ENCODE results near the gene CD247.

CD247 gene

DNA sequence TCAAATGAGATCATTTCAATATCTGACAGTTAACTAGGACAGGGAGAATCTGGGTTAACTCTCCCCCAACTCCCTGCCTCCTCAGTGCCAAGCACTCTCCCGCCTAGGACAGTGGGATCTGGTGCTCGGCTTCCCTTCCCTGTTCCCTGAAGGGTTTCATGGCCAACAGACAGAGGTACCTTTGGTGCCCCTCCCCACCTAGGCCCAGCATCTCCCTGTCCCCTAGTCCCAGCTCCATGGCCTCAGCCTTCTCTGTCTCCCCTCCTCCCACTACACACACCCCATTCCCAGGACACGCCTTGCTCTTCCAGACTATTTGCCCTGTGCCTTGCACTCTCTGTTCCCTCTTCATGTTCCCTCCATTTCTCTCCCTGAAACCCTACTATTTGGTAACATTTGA is 77.1 kb downstream of the CD247 start:
- Mint-ChIP-seq H3K36me3 (ENCODE audit: low read depth) (peaks cover 51% of the 10 kb centered on the region), H3K4me3 (no peak overlapping the region), H3K27ac (peak overlapping the region; percentile 49), H3K4me1 (ENCODE audit: low read depth) (peaks cover 62% of the 10 kb centered on the region), H3K9me3 (no peaks in the 10 kb centered on the region), H3K27me3 (ENCODE audit: low read depth) (no peaks in the 10 kb centered on the region)

DNA sequence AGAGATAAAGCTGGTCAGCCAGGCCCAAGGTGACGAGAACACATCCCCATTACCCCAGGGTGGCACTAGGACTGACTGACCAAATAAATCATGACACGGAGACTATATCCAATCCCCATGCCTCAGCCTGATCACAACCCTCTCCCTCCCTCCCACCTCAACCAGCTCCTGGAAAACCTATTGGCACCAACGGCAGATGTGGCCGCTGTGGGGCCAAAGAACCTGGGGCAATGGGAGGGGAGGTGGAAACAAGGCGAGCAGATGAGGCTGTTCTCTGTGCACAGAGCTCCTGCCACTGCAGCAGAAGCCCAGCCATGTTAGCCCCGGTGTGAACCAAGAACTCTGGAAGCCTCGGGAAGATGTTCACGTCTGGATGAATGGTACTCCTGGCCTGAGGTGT is 77.6 kb downstream of the CD247 start:
- H3K4me3 Mint-ChIP-seq = no peak overlapping the region
- peaks cover 53% of the 10 kb centered on the region for H3K36me3 Mint-ChIP-seq (ENCODE audit: low read depth)
- peaks cover 62% of the 10 kb centered on the region for H3K4me1 Mint-ChIP-seq (ENCODE audit: low read depth)
- no peaks in the 10 kb centered on the region for H3K27me3 Mint-ChIP-seq (ENCODE audit: low read depth)
- no peak overlapping the region for H3K27ac Mint-ChIP-seq
- no peaks in the 10 kb centered on the region for H3K9me3 Mint-ChIP-seq

GRCh38 chr1:167440345-167440744 is 78.0 kb downstream of the CD247 start:
- Mint-ChIP-seq H3K4me1 (ENCODE audit: low read depth) (peaks cover 62% of the 10 kb centered on the region), H3K27me3 (ENCODE audit: low read depth) (no peaks in the 10 kb centered on the region), H3K27ac (no peak overlapping the region), H3K4me3 (no peak overlapping the region), H3K36me3 (ENCODE audit: low read depth) (peaks cover 56% of the 10 kb centered on the region), H3K9me3 (no peaks in the 10 kb centered on the region)

GRCh38 chr1:167439301-167439988 is 78.9 kb downstream of the CD247 start:
- peaks cover 57% of the 10 kb centered on the region for H3K36me3 Mint-ChIP-seq (ENCODE audit: low read depth)
- no peaks in the 10 kb centered on the region for H3K27me3 Mint-ChIP-seq (ENCODE audit: low read depth)
- no peaks in the 10 kb centered on the region for H3K9me3 Mint-ChIP-seq
- H3K4me3 Mint-ChIP-seq = no peak overlapping the region
- peak overlapping the region; percentile 55 for H3K27ac Mint-ChIP-seq
- H3K4me1 Mint-ChIP-seq (ENCODE audit: low read depth) = peaks cover 59% of the 10 kb centered on the region

GRCh38 chr1:167438171-167439138 is 79.9 kb downstream of the CD247 start:
- Mint-ChIP-seq H3K9me3 (no peaks in the 10 kb centered on the region), H3K4me1 (ENCODE audit: low read depth) (peaks cover 52% of the 10 kb centered on the region), H3K36me3 (ENCODE audit: low read depth) (peaks cover 56% of the 10 kb centered on the region), H3K4me3 (peak overlapping the region; percentile 22), H3K27ac (peak overlapping the region; percentile 62), H3K27me3 (ENCODE audit: low read depth) (no peaks in the 10 kb centered on the region)

DNA sequence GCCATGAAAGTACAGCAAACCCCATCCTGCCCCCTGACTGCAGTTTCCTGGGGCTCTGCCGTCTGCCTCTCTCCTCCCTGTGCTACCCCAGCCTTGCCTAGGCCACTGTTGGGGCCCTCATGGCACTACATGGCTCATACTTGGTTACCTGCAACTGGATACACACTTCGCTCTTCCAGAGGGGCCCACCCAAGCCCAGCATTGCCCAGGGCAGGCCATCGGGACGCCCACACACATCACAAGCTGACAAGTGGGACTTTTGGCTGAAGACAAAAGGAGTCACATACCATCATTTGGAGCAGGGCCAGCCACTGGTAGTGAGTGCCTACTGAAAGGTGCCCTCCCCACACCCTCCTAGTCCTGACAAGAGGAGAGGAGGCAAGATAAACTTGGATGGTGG is 82.8 kb downstream of the CD247 start:
- Mint-ChIP-seq H3K4me1 (ENCODE audit: low read depth) (peaks cover 37% of the 10 kb centered on the region), H3K27ac (peak overlapping the region; percentile 63), H3K27me3 (ENCODE audit: low read depth) (no peaks in the 10 kb centered on the region), H3K9me3 (no peaks in the 10 kb centered on the region), H3K36me3 (ENCODE audit: low read depth) (peaks cover 54% of the 10 kb centered on the region), H3K4me3 (no peak overlapping the region)

GRCh38 chr1:167434306-167434705 is 84.0 kb downstream of the CD247 start:
- no peaks in the 10 kb centered on the region for H3K27me3 Mint-ChIP-seq (ENCODE audit: low read depth)
- H3K36me3 Mint-ChIP-seq (ENCODE audit: low read depth) = peaks cover 47% of the 10 kb centered on the region
- no peaks in the 10 kb centered on the region for H3K9me3 Mint-ChIP-seq
- H3K4me3 Mint-ChIP-seq = no peak overlapping the region
- no peak overlapping the region for H3K27ac Mint-ChIP-seq
- H3K4me1 Mint-ChIP-seq (ENCODE audit: low read depth) = peaks cover 34% of the 10 kb centered on the region

- Mint-ChIP-seq H3K4me1 (ENCODE audit: low read depth) (peaks cover 31% of the 10 kb centered on the region), H3K27ac (no peak overlapping the region), H3K4me3 (no peak overlapping the region), H3K36me3 (ENCODE audit: low read depth) (peaks cover 45% of the 10 kb centered on the region), H3K9me3 (no peaks in the 10 kb centered on the region), H3K27me3 (ENCODE audit: low read depth) (no peaks in the 10 kb centered on the region)
Measured at GRCh38 chr1:167433884-167434283, 84.4 kb downstream of the CD247 start.

DNA sequence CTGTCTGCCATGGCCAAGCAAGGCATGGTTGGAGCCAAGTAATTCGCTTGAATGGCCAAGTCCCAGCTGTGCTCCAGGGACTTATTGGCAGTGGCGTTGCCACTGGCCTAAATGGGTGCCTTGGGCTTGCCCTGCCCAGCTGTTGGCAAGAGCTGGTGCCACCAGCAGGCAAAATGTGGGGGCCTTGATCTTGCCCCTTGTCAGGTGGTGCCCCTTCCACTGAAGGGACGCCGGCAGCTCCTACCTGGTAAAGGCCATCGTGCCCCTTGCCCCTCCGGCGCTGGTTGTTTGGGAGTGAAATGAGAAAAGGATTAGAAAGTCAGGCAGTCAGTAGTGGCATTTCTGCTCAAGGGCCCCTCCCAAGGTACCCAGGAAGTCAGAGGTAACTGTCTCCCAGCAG is 85.5 kb downstream of the CD247 start:
- Mint-ChIP-seq H3K27me3 (ENCODE audit: low read depth) (no peaks in the 10 kb centered on the region), H3K27ac (no peak overlapping the region), H3K4me1 (ENCODE audit: low read depth) (peaks cover 27% of the 10 kb centered on the region), H3K4me3 (no peak overlapping the region), H3K36me3 (ENCODE audit: low read depth) (peaks cover 39% of the 10 kb centered on the region), H3K9me3 (no peaks in the 10 kb centered on the region)

DNA sequence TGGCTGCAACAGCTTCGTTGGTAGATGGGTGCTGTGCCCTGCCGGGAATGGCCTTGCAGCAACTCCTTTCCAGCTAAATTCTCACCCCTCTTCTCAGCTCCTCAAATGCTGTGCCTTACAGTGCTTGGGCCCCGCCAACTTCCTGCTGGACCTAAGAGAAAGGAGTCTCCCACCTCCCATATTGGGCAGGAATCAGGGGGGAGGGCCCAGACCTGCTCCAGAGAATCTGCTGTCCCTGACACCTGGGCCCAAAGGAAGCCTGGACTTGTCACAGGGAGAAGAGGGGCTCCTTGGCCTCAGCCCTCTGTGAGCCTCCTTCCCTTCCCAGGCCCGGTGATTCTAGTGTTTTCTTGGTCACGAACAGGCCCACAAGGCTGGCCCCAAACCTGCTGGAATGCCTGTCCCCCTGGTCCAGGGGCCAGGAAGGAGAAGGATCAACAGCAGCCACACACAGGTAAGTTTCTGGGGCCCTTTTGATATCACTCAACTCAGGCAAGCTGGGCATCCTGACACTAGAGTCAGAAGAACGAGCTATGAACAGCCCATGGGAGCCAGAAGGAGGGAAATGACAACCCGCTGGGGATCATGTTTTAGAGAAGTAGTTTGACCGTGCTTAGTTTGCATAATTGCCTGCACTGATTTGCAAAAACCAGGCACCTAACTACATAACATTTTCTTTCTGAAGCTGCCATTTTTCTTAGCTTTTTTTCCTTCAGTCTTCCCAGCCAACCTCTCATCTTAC is 86.2 kb downstream of the CD247 start:
- Mint-ChIP-seq H3K4me1 (ENCODE audit: low read depth) (peaks cover 24% of the 10 kb centered on the region), H3K27ac (no peak overlapping the region), H3K4me3 (no peak overlapping the region), H3K9me3 (no peaks in the 10 kb centered on the region), H3K36me3 (ENCODE audit: low read depth) (peaks cover 38% of the 10 kb centered on the region), H3K27me3 (ENCODE audit: low read depth) (no peaks in the 10 kb centered on the region)

GRCh38 chr1:167431261-167431908 is 86.9 kb downstream of the CD247 start:
- peaks cover 18% of the 10 kb centered on the region for H3K4me1 Mint-ChIP-seq (ENCODE audit: low read depth)
- H3K4me3 Mint-ChIP-seq = no peak overlapping the region
- peak overlapping the region; percentile 13 for H3K27ac Mint-ChIP-seq
- no peaks in the 10 kb centered on the region for H3K9me3 Mint-ChIP-seq
- H3K36me3 Mint-ChIP-seq (ENCODE audit: low read depth) = peaks cover 31% of the 10 kb centered on the region
- no peaks in the 10 kb centered on the region for H3K27me3 Mint-ChIP-seq (ENCODE audit: low read depth)

- Mint-ChIP-seq H3K27ac (peak overlapping the region; percentile 13), H3K36me3 (ENCODE audit: low read depth) (peaks cover 28% of the 10 kb centered on the region), H3K4me3 (no peak overlapping the region), H3K27me3 (ENCODE audit: low read depth) (no peaks in the 10 kb centered on the region), H3K9me3 (no peaks in the 10 kb centered on the region), H3K4me1 (ENCODE audit: low read depth) (peaks cover 13% of the 10 kb centered on the region)
Measured at GRCh38 chr1:167430849-167431242, 87.5 kb downstream of the CD247 start.

DNA sequence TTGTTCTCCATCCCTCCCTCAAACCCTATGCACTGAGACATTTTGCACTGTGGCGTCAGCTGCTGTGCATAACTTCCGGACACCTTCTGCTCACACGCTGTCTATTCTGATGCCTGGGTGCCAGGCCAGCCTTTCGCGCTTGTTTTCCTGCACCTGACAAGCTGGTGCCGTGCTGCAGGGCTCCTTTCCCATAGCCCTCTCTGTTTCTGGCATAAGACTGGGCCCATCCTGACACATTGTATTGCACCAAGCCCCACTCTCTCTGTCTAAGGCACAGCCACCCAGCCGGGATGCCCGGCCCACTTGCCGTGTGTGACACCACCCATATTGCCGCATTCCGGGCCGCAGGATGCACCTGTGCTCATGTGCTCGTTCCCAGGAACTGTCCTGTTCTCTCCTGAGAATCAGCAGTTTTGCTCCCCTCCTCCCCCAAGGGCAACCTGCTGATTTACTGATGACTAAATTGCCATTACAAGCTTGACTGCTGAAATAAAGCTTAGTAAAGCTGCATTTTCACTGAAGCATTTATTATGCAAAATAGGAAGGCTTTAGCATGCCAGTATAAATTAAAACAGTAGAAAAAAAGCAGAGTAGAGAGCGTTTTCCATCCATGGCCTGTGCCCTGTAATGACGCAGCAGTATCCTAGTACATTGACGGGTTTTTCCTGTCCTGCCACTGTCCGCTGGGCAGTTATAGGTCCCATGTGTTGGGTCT is 88.0 kb downstream of the CD247 start:
- no peaks in the 10 kb centered on the region for H3K27me3 Mint-ChIP-seq (ENCODE audit: low read depth)
- no peak overlapping the region for H3K4me3 Mint-ChIP-seq
- no peaks in the 10 kb centered on the region for H3K9me3 Mint-ChIP-seq
- peaks cover 24% of the 10 kb centered on the region for H3K36me3 Mint-ChIP-seq (ENCODE audit: low read depth)
- peak overlapping the region; percentile 10 for H3K27ac Mint-ChIP-seq
- H3K4me1 Mint-ChIP-seq (ENCODE audit: low read depth) = peaks cover 7% of the 10 kb centered on the region

All from T-helper 1 cell treated with Interleukin-12 subunit alpha and Interleukin-12 subunit beta and Interleukin-4 antibody, amounts not matched to agents 30 μg/mL and 1 μg/mL, for 36 hours (primary cell).